ENCODE results near the gene LHX4. TPM values are rescaled to one million over a fixed set of nuclear protein-coding genes. Genes with fewer than 3 reads are reported as not detected.

The LHX4 gene
- total and polyA plus RNA-seq, 9 of the 15 experiments (the other 6 are each of a cell fraction or from before 2014, with no cell fraction given), result 0.01 to 0.11 (median 0.07) TPM; not detected in 5

DNA sequence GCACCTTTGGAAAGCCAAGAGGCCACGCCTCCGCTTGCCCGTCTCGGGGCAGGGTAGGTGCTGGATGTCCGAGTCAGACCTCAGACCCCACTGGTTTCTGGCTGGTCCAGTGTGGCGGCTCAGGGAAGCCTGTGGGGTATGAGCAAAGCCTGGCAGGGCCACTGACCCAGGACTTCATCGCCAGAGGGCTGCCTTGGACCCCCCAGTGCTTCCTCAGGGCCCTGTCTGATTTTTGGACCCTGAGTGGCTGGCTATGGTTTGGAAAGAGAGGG is 20.4 kb downstream of the LHX4 start:
- Histone ChIP-seq H3K4me3 (no peak overlapping the region), H3K9ac (ENCODE audit: insufficient read depth in 1 of 2, low read depth in 2 of 2, low read length in 2 of 2) (0 out of 4 replicates have a peak overlapping the region, but pooled peaks of 1 of the 2 experiments have one; percentile 15), H3K36me3 (ENCODE audit: control insufficient read depth, insufficient read depth, low read length) (no peaks in the 10 kb centered on the region), H3K9me1 (ENCODE audit: control insufficient read depth, insufficient read depth, low read length) (no peaks in the 10 kb centered on the region), H3K9me3 (replicated peaks; ENCODE audit: control insufficient read depth, insufficient read depth, low read depth, low read length) (no peaks in the 10 kb centered on the region), H3K79me2 (ENCODE audit: control insufficient read depth, insufficient read depth, low read length) (no peaks in the 10 kb centered on the region), H2AFZ (ENCODE audit: low read depth, low read length) (no peak overlapping the region), H3K4me2 (ENCODE audit: insufficient read depth, low read length) (no peak overlapping the region), H3K4me1 (replicated peaks in 1 of 2; ENCODE audit: control insufficient read depth in 2 of 2, insufficient read depth in 2 of 2, low read length in 2 of 2) (peaks cover 0 to 21% of the 10 kb centered on the region in 2 experiments; a peak in 3 of 5 replicates), H4K20me1 (replicated peaks; ENCODE audit: control insufficient read depth, insufficient read depth, low read length) (peaks cover 4% of the 10 kb centered on the region; the same call in 1 of the 2 replicates), H3K27me3 (ENCODE audit: control insufficient read depth in 2 of 2, insufficient read depth in 2 of 2, low read length in 2 of 2) (peaks cover 0 to 27% of the 10 kb centered on the region in 2 experiments; a peak in 3 of 5 replicates), H3K27ac (ENCODE audit: extremely low read depth, low read depth, low read length) (no peak overlapping the region)
- no peak for ATAC-seq
- intact Hi-C loops (cut with micrococcal nuclease) (loop anchor here (5.0 kb wide), 1 partner anchor 117 kb away; no protein-coding TSS in a partner anchor), in situ Hi-C loops (cut with MboI) (loop anchor here (5.0 to 25.0 kb wide), 3 partner anchors 167 to 912 kb away; no protein-coding TSS in a partner anchor)
- ChIA-PET CTCF (ENCODE audit: low intra/inter-chr PET ratio) (interaction anchor here (1.6 kb wide), 1 partner anchor 232 kb away, joined by 6 read pairs; no protein-coding TSS in a partner anchor), POLR2A (interaction anchor here (0.6 kb wide), 1 partner anchor 465 kb away, joined by 3 read pairs; no protein-coding TSS in a partner anchor)
- no peak for FAIRE-seq
- no TSS peak for BruUV-seq (replicated peaks)
- WGBS (ENCODE audit: insufficient coverage, low coverage, missing lambda C conversion rate), result 28% methylated on average over 7 of the region's 7 CpGs
- DNase-seq (ENCODE audit: extremely low read depth in 1 of 4, low spot score in 3 of 4), result no peak
- TF ChIP-seq, protein P1, sequence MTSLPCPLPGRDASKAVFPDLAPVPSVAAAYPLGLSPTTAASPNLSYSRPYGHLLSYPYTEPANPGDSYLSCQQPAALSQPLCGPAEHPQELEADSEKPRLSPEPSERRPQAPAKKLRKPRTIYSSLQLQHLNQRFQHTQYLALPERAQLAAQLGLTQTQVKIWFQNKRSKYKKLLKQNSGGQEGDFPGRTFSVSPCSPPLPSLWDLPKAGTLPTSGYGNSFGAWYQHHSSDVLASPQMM (CRISPR knock-in tag; IDR thresholded peaks at IDR 0.05), result no peak
- TF ChIP-seq, protein P2, sequence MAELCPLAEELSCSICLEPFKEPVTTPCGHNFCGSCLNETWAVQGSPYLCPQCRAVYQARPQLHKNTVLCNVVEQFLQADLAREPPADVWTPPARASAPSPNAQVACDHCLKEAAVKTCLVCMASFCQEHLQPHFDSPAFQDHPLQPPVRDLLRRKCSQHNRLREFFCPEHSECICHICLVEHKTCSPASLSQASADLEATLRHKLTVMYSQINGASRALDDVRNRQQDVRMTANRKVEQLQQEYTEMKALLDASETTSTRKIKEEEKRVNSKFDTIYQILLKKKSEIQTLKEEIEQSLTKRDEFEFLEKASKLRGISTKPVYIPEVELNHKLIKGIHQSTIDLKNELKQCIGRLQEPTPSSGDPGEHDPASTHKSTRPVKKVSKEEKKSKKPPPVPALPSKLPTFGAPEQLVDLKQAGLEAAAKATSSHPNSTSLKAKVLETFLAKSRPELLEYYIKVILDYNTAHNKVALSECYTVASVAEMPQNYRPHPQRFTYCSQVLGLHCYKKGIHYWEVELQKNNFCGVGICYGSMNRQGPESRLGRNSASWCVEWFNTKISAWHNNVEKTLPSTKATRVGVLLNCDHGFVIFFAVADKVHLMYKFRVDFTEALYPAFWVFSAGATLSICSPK (IDR thresholded peaks at IDR 0.05; ENCODE audit: borderline replicate concordance), result no peak
- TF ChIP-seq, protein P3, sequence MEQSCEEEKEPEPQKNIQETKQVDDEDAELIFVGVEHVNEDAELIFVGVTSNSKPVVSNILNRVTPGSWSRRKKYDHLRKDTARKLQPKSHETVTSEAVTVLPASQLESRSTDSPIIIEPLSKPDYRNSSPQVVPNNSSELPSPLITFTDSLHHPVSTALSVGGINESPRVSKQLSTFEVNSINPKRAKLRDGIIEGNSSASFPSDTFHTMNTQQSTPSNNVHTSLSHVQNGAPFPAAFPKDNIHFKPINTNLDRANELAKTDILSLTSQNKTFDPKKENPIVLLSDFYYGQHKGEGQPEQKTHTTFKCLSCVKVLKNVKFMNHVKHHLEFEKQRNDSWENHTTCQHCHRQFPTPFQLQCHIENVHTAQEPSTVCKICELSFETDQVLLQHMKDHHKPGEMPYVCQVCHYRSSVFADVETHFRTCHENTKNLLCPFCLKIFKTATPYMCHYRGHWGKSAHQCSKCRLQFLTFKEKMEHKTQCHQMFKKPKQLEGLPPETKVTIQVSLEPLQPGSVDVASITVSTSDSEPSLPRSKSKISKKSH (CRISPR knock-in tag; IDR thresholded peaks at IDR 0.05), result no peak
- no peak for TF ChIP-seq ZNF197 (CRISPR knock-in tag; IDR thresholded peaks at IDR 0.05; ENCODE audit: low read depth)
- no peak for TF ChIP-seq ZFX (CRISPR knock-in tag; IDR thresholded peaks at IDR 0.05)
- no peak for TF ChIP-seq MYC (IDR thresholded peaks at IDR 0.05; ENCODE audit: low read depth, low read length)
- TF ChIP-seq MYC (CRISPR knock-in tag; IDR thresholded peaks at IDR 0.05; ENCODE audit: borderline replicate concordance, low read depth), result no peak
- TF ChIP-seq, protein P4, sequence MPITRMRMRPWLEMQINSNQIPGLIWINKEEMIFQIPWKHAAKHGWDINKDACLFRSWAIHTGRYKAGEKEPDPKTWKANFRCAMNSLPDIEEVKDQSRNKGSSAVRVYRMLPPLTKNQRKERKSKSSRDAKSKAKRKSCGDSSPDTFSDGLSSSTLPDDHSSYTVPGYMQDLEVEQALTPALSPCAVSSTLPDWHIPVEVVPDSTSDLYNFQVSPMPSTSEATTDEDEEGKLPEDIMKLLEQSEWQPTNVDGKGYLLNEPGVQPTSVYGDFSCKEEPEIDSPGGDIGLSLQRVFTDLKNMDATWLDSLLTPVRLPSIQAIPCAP (CRISPR knock-in tag; IDR thresholded peaks at IDR 0.05; ENCODE audit: borderline replicate concordance), result no peak
- TF ChIP-seq KAT8 (IDR thresholded peaks at IDR 0.05; ENCODE audit: low read depth), result no peak
- TF ChIP-seq, protein P5, sequence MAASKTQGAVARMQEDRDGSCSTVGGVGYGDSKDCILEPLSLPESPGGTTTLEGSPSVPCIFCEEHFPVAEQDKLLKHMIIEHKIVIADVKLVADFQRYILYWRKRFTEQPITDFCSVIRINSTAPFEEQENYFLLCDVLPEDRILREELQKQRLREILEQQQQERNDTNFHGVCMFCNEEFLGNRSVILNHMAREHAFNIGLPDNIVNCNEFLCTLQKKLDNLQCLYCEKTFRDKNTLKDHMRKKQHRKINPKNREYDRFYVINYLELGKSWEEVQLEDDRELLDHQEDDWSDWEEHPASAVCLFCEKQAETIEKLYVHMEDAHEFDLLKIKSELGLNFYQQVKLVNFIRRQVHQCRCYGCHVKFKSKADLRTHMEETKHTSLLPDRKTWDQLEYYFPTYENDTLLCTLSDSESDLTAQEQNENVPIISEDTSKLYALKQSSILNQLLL (CRISPR knock-in tag; IDR thresholded peaks at IDR 0.05; ENCODE audit: borderline replicate concordance), result no peak
- TF ChIP-seq, protein P6, sequence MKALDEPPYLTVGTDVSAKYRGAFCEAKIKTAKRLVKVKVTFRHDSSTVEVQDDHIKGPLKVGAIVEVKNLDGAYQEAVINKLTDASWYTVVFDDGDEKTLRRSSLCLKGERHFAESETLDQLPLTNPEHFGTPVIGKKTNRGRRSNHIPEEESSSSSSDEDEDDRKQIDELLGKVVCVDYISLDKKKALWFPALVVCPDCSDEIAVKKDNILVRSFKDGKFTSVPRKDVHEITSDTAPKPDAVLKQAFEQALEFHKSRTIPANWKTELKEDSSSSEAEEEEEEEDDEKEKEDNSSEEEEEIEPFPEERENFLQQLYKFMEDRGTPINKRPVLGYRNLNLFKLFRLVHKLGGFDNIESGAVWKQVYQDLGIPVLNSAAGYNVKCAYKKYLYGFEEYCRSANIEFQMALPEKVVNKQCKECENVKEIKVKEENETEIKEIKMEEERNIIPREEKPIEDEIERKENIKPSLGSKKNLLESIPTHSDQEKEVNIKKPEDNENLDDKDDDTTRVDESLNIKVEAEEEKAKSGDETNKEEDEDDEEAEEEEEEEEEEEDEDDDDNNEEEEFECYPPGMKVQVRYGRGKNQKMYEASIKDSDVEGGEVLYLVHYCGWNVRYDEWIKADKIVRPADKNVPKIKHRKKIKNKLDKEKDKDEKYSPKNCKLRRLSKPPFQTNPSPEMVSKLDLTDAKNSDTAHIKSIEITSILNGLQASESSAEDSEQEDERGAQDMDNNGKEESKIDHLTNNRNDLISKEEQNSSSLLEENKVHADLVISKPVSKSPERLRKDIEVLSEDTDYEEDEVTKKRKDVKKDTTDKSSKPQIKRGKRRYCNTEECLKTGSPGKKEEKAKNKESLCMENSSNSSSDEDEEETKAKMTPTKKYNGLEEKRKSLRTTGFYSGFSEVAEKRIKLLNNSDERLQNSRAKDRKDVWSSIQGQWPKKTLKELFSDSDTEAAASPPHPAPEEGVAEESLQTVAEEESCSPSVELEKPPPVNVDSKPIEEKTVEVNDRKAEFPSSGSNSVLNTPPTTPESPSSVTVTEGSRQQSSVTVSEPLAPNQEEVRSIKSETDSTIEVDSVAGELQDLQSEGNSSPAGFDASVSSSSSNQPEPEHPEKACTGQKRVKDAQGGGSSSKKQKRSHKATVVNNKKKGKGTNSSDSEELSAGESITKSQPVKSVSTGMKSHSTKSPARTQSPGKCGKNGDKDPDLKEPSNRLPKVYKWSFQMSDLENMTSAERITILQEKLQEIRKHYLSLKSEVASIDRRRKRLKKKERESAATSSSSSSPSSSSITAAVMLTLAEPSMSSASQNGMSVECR (CRISPR knock-in tag; IDR thresholded peaks at IDR 0.05), result no peak

Measured in K562 (cell line).